ENCODE measurements around the gene ZCWPW1.
"Not testable (repeated sequence)": the region's sequence is repeated elsewhere in the genome, so short reads cannot be mapped to it uniquely, and the experiment has no call there.

ZCWPW1 gene

DNA sequence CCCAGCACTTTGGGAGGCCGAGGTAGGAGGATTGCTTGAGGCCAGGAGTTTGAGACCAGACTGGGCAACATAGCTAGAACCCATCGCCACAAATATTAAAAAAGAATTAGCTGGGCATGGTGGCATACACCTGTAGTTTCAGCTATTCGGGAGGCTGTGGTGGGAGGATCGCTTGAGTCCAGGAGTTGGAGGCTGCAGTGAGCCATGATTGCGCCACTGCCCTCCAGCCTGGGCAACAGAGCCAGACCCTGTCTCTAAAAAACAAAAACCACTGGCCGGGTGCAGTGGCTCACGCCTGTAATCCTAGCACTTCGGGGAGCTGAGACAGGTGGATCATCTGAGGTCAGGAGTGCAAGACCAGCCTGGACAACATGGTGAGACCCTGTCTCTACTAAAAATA, 25.4 kb upstream of the ZCWPW1 start:
- DNase-seq = not testable (repeated sequence)

DNA sequence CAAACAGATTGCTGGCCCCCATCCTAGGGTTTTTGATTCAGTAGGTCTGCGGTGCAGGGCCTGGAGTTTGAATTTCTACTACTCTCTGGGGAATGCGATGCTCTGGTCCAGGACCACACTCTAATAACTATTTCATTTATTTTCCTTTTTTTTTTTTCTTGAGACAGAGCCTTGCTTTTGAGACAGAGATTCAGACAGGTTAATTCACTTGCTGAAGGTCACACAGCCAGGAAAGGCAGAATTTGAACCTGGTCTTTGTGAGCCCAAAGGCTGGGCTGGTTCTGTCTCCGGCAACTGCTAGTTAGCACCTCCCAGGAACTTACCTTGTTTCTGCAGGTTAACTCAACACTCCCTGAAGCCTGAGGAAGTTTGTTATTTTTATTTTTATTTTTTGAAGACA, 24.0 kb upstream of the ZCWPW1 start:
- no peak for DNase-seq

DNA sequence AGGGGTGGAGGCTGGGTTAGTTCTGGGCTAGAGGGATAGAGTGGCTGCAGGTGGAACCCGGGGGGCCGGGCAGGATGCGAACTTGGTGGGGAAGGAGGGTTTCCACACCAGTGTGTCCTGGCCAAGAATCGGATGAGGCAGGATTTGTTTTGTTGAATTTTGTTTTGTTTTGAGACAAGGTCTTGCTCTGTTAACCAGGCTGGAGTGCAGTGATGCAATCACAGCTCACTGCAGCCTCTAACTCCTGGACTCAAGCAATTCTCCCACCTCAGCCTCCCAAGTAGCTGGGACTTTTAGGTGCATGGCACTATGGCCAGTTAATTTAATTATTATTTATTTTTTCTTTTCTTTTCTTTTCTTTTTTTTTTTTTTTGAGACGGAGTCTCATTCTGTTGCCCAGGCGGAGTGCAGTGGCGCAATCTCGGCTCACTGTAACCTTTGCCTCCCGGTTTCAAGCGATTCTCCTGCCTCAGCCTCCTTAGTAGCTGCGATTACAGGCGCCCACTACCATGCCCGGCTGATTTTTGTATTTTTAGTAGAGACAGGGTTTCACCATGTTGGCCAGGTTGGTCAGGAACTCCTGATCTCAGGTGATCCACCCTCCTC, 20.8 kb upstream of the ZCWPW1 start:
- DNase-seq = no peak

DNA sequence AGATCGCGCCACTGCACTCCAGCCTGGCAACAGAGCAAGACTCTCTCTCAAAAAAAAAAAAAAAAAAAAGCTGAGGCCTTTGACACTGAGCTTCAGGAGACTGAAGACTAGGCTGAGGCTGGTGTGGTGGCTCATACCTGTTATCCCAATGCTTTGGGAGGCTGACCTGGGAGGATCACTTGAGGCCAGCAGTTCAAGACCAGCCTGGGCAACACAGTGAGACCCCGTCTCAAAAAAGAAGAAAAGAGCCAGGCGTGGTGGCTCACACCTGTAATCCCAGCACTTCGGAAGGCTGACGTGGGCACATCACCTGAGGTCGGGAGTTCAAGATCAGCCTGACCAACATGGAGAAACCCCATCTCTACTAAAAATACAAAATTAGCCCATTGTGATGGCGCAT, 18.9 kb upstream of the ZCWPW1 start:
- not testable (repeated sequence) for DNase-seq

DNA sequence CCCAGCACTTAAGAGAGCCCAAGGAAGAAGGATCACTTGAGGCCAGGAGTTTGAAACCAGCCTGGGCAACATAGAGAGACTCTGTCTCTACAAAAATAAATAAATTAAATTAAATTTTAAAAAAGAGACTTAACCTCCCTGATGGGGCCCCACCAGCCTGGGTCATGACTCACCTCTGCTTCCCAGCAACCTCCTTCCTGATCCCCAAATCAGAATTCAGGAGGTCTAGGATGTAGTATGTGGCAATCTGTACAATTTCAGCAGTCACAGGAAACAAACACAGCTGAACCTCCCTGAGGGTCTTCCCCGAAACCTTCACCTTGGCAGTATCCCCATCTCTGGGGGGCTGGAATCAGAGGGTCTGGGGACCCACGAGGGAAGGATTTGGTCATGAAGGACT, 17.5 kb upstream of the ZCWPW1 start:
- DNase-seq = no peak

DNA sequence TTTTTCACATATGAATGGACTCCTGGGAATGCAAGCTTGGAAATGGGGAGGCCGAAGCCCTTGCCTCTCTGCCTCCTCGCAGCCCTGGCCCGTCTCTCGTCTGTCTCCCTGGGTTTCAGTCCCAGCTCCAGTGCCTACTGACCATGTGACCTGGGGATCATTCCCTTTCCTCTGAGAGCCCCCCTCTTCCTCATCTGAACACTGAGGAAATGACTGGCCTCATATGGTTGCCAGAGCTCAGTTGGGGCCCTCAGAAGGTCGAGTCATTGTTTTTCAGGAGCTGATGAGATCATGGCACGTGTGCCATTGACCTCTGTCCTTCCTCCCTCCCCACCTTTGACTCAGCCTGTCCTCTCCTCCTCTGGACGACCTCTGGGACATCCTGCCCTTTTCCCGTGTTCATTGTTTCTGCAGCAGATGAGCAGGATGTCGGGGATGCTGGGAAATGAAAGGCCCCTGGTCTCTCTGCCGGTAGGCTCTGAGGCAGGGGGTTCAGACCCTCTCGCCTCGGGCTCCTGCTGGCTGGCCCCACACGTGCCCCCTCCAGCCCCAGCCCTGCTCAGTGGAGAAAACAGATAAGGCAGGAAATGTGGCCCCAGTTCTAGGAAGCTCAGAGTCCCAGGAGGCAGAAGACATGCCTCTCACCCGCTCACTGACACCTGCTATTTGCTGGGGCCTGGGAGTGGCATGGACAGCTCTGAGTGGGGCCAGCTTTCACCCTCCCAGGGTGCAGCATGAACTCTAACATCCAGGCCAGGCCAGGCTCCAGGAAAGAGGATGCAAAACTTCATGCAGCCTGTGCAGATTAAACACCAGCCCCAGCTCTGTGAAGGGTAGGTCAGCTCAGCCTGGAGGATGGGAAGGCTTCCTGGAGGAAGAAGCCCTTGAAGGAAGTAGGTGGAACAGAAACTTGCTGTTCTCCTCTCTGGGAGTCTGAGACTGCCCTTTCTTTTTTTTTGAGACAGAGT, 16.1 kb upstream of the ZCWPW1 start:
- DNase-seq = no peak

DNA sequence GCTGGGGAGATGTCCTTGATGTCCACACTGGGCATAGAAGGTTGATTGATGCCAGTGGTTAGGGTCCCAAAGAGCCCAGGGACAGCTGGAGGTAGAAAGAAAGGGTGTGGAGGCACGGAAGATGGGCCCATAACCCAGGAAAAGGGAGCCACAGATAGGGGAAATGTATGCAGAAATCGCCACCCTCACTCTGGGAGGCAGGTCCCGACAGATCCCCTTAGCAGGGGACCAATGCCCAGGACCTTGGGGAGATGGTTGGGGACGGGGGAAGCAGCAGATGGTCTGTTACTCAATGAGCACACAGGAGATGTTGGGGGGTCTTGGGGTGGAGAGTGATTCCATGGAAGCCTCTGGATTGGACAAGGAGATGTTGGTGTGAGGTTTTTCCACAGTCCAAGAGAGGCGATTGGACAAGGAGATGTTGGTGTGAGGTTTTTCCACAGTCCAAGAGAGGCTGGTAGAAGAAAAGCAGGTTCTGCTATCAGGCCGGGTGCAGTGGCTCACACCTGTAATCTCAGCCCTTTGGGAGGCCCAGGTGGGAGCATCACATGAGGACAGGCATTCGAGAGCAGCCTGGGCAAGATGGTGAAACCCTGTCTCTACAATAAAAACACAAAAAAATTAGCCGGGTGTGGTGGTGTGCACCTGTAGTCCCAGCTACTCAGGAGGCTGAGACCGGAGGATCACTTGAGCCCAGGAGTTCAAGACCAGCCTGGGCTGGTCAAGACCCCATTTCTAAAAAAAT, 14.8 kb upstream of the ZCWPW1 start:
- no peak for DNase-seq

DNA sequence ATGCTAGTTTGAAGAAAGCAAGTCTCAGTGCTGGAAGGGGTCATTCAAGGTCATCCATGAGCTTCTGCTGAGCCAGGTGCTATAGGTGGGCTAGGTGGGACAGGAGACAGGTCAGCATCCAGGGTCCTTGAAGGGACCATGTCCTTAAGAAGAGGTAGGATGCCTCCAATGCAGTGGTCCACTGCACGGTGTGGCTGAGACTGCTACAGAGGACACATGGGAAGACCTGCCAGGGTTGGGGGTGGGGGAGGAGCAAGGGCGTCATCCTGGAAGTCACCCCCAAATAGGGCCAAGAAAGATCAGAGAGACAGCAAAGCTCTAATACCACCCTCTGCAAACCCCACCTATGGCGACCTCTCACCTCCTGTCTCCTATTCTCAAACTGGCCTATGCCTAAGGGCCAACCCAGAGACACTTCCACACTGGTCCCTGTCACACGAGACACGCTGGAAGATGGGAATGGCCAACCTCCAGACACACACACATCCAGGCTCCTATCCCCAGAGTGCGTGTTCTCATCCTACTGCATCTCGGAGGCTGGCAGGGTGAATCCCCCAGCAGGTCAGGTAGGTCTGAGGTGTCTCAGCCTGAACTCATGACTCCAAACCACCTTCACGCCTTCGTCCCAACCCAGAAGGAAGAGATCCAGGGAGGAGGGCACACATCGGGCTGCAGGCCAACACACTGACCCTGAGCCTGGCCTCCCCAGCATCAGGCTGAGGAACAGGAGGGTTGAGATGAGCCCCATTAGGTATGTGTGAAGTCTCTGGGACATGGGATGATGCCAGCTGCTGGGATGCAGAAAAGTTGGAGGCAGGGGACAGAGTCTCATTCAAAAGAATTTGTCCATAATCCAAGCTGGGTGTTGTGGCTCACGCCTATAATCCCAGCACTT, 13.4 kb upstream of the ZCWPW1 start:
- DNase-seq = no peak

DNA sequence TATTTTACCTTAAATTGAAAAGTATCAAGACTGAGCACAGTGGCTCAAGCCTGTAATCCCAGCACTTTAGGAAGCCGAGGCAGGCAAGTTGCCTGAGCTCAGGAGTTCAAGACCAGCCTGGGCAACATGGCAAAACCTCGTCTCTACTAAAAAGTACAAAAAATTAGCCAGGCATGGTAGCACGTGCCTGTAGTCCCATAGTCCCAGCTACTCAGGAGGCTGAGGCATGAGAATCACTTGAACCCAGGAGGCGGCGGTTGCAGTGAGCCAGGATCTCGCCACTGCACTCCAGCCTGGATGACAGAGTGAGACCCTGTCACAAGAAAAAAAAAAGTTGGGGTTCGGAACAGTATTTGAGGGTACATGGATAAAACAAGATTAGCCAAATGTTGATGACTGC, 10.7 kb upstream of the ZCWPW1 start:
- DNase-seq = not testable (repeated sequence)

DNA sequence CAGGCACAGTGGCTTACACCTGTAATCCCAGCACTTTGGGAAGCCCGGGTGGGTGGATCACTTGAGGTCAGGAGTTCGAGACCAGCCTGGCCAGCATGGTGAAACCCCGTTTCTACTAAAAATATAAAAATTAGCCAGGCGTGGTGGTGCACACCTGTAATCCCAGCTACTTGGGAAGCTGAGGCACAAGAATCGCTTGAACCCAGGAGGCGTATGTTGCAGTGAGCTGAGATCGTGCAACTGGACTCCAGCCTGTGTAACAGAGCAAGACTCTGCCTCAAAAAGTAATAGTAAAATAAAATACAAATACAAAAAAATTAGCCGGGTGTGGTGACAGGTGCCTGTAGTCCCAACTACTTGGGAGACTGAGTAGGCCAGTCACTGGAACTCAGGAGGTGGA, 10.2 kb upstream of the ZCWPW1 start:
- not testable (repeated sequence) for DNase-seq

DNA sequence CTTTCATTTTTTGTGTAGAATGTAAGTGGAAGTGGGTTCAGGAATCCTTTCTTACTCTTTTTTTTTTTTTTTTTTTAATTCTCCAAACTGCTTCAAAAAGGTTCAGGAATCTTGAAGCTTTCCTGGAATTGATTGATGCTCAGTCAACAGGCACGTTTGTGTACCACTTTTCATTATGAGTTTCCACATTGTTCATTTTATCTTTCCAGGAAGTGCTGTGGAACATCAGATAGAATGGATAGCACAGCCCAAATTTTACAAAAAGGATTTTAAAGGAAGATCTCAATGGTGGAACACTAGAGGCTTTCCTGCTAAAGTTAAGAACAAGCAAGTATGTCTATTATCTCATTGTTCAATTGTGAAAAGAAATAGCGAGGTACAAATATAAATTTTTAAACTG, 9.7 kb upstream of the ZCWPW1 start:
- no peak for DNase-seq

DNA sequence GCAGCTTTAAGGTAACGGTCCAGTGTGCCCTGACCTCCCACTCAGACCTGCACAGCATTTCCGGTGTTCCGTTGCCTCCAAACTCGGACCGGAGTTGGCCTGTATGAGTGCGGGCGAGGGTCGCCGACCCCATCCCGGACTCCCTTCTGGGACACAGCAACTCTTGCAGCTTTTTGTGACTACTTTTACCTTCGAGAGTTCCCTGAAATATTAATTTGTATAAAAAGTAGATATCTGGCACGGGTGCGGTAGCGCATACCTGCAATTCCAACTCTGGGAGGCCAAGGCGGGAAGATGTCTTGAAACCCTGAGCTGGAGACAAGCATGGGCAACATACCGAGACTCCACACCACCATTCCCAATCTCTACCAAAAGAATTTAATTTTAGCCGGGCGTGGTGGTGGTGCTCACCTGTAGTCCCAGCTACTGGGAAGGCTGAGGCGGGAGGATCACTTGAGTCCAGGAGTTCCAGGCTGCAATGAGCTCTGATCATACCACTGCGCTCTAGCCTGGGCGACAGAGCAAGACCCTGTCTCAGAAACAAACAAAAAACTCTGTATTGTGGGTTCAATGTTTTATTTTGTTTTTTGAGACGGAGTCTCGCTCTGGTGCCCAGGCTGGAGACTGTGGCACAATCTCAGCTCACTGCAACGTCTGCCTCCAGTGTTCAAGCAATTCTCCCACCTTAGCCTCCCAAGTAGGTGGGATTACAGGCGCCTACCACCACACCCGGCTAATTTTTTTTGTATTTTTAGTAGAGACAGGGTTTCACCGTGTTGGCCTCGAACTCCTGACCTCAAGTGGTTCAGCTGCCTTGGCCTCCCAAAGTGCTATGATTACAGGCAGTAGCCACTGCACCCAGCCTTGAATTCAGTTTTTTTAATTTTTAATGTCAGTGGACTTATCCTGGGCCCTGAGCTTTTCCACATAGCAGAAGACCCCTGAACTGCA, 8.9 kb upstream of the ZCWPW1 start:
- no peak for DNase-seq

DNA sequence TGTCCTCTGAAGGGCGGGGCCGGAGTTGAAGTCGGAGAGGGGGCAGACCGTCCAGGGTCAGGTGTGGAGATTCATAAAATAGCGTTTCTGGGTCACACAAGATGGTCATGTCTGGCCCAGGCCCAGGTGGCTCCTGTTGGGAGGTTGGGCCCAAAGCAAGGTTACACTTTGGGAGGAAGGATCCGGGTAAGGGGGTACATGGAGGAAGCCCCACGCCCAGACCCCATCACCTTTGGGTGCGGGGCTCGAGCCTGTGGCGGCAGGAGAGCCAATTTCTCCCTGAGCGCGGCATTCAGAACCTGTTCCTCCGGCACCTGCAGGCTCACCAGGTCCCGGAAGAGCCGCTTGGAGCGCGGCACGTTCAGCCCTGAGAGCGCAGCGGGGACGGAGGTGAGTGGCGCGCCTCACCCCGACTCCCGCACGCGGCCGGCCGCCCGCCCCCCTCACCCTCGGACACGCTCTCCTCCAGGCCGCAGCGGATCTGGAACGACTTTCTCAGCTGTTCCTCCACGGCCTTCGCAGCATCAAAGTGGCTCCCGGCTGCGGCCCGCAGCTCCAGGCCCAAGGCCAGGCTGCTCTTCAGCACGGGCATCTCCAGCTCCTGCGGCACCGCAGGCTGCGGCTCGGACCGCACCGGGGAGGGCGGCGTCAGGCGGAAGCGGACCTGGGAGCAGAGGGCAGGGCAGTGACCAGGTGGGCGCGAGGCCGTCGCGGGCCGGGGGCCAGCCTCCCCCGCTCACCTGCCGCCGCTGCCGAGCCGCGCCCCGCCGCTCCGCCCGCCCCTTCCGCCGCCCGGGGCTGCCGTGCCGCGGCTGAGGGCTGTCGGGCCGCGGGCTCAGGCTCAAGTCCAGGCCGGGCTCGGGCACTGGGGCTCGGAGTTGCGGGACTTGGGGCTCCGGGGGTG, 7.2 kb upstream of the ZCWPW1 start:
- peak; percentile 70 for DNase-seq

DNA sequence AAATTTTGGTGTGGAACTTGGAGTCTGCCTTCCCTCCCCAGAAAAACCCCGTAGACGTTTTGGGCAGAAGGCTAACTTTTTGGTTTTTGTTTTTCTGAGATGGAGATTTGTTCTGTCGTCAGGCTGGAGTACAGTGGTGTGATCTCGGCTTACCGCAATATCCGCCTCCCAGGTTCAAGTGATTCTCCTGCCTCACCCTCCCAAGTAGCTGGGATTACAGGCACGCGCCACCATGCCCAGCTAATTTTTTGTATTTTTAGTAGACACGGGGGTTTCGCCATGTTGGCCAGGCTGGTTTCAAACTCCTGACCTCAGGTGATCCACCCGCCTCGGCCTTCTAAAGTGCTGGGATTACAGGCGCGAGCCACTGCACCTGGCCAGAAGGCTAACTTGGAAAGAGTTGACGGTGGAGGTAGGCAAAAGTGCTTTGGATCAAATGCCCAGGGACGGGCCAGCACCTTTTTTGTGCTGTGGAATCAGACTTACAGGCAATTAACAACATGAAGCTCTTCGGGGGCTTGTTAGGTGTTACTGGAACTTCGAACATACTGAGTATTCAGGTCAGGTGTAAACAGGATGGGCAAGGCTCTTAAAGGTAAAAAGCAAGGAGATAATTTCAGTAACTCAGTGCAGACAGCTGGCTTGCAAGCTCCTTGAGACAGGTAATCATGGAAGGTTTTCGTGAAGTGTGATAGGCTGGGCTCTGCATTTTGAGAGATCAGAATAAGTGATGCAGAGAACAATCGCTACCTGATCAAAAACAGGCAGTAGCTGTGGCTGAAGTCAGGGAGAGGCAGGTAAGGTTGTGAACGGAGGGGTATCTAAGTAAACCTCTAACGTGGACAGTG, 6.0 kb upstream of the ZCWPW1 start:
- no peak for DNase-seq

DNA sequence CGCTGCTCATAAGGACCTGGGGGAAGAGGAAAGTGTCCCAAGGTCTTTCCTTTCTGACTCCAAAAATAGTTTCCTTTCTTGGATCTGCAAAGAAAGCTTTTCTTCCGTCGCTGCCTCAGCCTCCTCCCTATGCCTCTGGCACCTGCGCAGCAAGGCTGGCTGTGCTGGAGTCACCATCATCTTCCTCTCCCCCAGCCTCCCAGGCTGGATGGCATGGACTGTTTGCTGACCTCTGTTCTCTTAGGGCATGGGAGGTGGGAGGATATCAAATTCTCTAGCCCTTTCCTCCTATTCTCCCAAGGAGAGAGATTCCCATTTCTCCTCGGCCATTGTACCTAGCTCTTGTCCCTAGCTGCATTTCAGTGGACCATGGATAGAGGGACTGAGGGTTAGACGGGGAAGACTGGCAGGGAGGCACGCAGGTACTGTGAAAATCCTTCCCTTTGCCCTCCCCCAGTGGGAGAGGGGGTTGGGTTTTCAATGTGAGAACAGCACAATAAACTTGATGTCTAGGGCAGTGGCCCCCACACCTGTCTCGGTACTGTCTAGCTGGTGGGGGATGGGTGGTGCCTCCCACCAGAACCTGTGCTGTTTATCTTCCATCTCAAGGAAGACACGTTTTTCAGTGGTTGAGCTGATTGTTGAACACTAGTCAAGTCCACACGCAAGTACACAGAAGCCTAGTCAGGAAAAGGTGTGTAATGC, 5.2 kb upstream of the ZCWPW1 start:
- no peak for DNase-seq

DNA sequence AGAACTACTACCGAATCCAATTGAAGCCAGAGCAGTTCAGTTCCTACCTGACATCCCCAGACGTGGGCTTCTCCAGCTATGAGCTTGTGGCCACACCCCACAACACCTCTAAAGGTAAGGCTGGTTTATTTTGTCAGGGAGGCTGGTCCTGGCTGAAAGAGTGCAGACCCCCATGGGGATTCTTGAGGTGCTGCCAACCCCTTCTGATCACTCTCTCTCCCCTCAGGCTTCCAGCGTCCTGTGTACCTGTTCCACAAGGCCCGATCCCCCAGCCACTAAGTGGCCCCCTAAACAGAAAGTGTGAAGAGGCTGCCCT, 4.7 kb upstream of the ZCWPW1 start:
- no peak for DNase-seq

DNA sequence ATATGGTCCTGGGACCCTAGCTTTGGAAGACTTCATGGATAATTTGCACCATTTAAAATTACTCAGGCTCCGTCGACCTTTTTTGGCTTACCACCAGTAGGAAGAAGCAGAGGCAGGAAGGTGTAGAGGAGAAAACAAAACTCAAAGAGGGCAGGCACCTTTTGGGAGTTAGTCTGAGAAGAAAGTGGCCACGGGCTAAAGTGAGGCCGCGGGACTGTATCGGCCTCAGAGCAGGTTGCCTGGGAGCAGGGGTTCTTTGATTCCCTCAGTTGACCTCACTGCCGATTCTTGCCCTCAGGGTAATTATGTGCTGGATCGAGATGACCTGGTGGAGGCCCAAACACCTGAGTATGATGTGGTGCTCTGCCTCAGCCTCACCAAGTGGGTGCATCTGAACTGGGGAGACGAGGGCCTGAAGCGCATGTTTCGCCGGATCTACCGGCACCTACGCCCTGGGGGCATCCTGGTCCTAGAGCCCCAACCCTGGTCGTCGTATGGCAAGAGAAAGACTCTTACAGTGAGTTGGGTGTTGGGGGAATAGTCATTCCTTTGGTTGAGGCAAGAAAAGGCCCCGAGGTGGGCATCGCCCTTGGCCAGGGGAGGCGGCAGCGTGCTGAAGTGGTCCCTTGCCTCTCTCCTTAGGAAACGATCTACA, 4.2 kb upstream of the ZCWPW1 start:
- no peak for DNase-seq

DNA sequence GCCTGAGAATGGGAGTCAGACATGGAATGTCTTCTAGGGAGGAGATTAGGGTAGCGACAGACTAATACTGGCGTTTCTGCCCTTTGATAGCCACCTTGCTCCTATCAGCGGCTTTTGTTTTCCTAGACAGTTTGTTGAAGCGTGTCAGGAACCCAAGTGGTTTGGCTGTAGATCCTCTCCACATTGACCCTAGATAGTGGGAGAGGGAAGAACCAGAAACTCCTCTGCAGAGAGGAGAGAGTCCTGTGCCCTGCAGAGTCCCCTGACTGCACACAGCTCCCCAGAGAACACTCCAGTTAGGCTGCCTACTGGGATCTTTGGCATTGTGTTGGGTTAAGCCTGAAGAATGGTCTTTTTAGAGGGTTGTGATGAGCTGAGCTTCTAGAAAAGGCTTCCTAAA, 3.5 kb upstream of the ZCWPW1 start:
- DNase-seq = no peak

All from CD4-positive, alpha-beta T cell treated with Interleukin-6 for 4 hours (primary cell).